ENCODE results near the gene CDK6.

- TF ChIP-seq CTCF (IDR thresholded peaks at IDR 0.05; ENCODE audit: low read depth, low read length, missing input control) (no peak), RAD21 (IDR thresholded peaks at IDR 0.05) (no peak), GABPA (IDR thresholded peaks at IDR 0.05 in 1 of 2, conservative IDR thresholded peaks at IDR 0.05 in 1 of 2) (no peak), TAF1 (conservative IDR thresholded peaks at IDR 0.05) (no peak), ZBTB33 (IDR thresholded peaks at IDR 0.05) (no peak), YY1 (IDR thresholded peaks at IDR 0.05) (no peak), NR2F2 (IDR thresholded peaks at IDR 0.05) (no peak), RXRA (IDR thresholded peaks at IDR 0.05) (no peak), SP1 (IDR thresholded peaks at IDR 0.05) (no peak)
- TF ChIP-seq, protein P1, sequence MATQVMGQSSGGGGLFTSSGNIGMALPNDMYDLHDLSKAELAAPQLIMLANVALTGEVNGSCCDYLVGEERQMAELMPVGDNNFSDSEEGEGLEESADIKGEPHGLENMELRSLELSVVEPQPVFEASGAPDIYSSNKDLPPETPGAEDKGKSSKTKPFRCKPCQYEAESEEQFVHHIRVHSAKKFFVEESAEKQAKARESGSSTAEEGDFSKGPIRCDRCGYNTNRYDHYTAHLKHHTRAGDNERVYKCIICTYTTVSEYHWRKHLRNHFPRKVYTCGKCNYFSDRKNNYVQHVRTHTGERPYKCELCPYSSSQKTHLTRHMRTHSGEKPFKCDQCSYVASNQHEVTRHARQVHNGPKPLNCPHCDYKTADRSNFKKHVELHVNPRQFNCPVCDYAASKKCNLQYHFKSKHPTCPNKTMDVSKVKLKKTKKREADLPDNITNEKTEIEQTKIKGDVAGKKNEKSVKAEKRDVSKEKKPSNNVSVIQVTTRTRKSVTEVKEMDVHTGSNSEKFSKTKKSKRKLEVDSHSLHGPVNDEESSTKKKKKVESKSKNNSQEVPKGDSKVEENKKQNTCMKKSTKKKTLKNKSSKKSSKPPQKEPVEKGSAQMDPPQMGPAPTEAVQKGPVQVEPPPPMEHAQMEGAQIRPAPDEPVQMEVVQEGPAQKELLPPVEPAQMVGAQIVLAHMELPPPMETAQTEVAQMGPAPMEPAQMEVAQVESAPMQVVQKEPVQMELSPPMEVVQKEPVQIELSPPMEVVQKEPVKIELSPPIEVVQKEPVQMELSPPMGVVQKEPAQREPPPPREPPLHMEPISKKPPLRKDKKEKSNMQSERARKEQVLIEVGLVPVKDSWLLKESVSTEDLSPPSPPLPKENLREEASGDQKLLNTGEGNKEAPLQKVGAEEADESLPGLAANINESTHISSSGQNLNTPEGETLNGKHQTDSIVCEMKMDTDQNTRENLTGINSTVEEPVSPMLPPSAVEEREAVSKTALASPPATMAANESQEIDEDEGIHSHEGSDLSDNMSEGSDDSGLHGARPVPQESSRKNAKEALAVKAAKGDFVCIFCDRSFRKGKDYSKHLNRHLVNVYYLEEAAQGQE (IDR thresholded peaks at IDR 0.05) = no peak
- TF ChIP-seq, protein P2, sequence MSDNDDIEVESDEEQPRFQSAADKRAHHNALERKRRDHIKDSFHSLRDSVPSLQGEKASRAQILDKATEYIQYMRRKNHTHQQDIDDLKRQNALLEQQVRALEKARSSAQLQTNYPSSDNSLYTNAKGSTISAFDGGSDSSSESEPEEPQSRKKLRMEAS (IDR thresholded peaks at IDR 0.05) = no peak
These were observed 112.4 kb downstream of the CDK6 start for GRCh38 chr7:92723943-92724342.

Measured in liver (tissue), 3 donors.